GM21786 (cell line): ENCODE data around the gene ADAMTS15.
"Not testable (repeated sequence)": the region's sequence is repeated elsewhere in the genome, so short reads cannot be mapped to it uniquely, and the experiment has no call there.

Experiments
- ATAC-seq: cut with Tn5 transposase; IDR thresholded peaks from one replicate; pipeline ENCODE4 v1.9.1; 2021; ENCODE audit not compliant: unreplicated experiment

Gene ADAMTS15

GRCh38 chr11:130435671-130436070 lies 12.8 kb upstream of the ADAMTS15 start:
- no peak for ATAC-seq

GRCh38 chr11:130436171-130436570 lies 12.3 kb upstream of the ADAMTS15 start:
- ATAC-seq = no peak

- no peak for ATAC-seq
Measured at GRCh38 chr11:130437848-130438247, 10.6 kb upstream of the ADAMTS15 start.

- not testable (repeated sequence) for ATAC-seq
Measured at GRCh38 chr11:130438401-130439159, 9.9 kb upstream of the ADAMTS15 start.

- ATAC-seq = no peak
Measured at GRCh38 chr11:130439160-130439519, 9.3 kb upstream of the ADAMTS15 start.

GRCh38 chr11:130439876-130440275 lies 8.6 kb upstream of the ADAMTS15 start:
- no peak for ATAC-seq

GRCh38 chr11:130441719-130442118 lies 6.7 kb upstream of the ADAMTS15 start:
- no peak for ATAC-seq

- no peak for ATAC-seq
Measured at GRCh38 chr11:130442737-130443136, 5.7 kb upstream of the ADAMTS15 start.

- ATAC-seq = no peak
Measured at GRCh38 chr11:130445788-130446187, 2.7 kb upstream of the ADAMTS15 start.

- ATAC-seq = no peak
Measured at GRCh38 chr11:130448039-130448415, 418 bp upstream of the ADAMTS15 start.

- no peak for ATAC-seq
Measured at GRCh38 chr11:130449310-130449990, 1.0 kb downstream of the ADAMTS15 start.

GRCh38 chr11:130449996-130450769 lies 1.7 kb downstream of the ADAMTS15 start:
- no peak for ATAC-seq

- no peak for ATAC-seq
Measured at GRCh38 chr11:130451231-130452019, 3.0 kb downstream of the ADAMTS15 start.

- ATAC-seq = no peak
Measured at GRCh38 chr11:130452176-130452575, 3.7 kb downstream of the ADAMTS15 start.

GRCh38 chr11:130452940-130453339 lies 4.5 kb downstream of the ADAMTS15 start:
- no peak for ATAC-seq

- no peak for ATAC-seq
Measured at GRCh38 chr11:130454491-130455252, 6.2 kb downstream of the ADAMTS15 start.

GRCh38 chr11:130455483-130456127 lies 7.2 kb downstream of the ADAMTS15 start:
- ATAC-seq = no peak

GRCh38 chr11:130456286-130456685 lies 7.8 kb downstream of the ADAMTS15 start:
- no peak for ATAC-seq

GRCh38 chr11:130457623-130458409 lies 9.4 kb downstream of the ADAMTS15 start:
- no peak for ATAC-seq
